Globus pallidus (tissue), 1 donor: ENCODE results near the gene SLC8A3.

Experiments used
- DNase-seq: peaks from one replicate; pipeline ENCODE4 v3.0.0-alpha.2; 2015; ENCODE audit warnings: low spot score

The SLC8A3 gene

GRCh38 chr14:70114621-70115156 lies 74.1 kb downstream of the SLC8A3 start:
- no peak for DNase-seq

- DNase-seq: no peak
Observed at GRCh38 chr14:70113211-70113610, 75.5 kb downstream of the SLC8A3 start.

- DNase-seq: peak; percentile 40
Observed at GRCh38 chr14:70108419-70108818, 80.3 kb downstream of the SLC8A3 start.

- DNase-seq: no peak
Observed at GRCh38 chr14:70107309-70107708, 81.4 kb downstream of the SLC8A3 start.

- DNase-seq: no peak
Observed at GRCh38 chr14:70100071-70100470, 88.7 kb downstream of the SLC8A3 start.

GRCh38 chr14:70098250-70098809 lies 90.4 kb downstream of the SLC8A3 start:
- DNase-seq: no peak

- DNase-seq: no peak
Observed at GRCh38 chr14:70097576-70098249, 91.0 kb downstream of the SLC8A3 start.

GRCh38 chr14:70096866-70097265 lies 91.9 kb downstream of the SLC8A3 start:
- peak; percentile 21 for DNase-seq

GRCh38 chr14:70094631-70095030 lies 94.1 kb downstream of the SLC8A3 start:
- DNase-seq: no peak

GRCh38 chr14:70094106-70094505 lies 94.6 kb downstream of the SLC8A3 start:
- no peak for DNase-seq

GRCh38 chr14:70093156-70093555 lies 95.6 kb downstream of the SLC8A3 start:
- DNase-seq: no peak

- DNase-seq: no peak
Observed at GRCh38 chr14:70087380-70087697, 101.4 kb downstream of the SLC8A3 start.

GRCh38 chr14:70086685-70087379 lies 101.9 kb downstream of the SLC8A3 start:
- DNase-seq: peak; percentile 30

- no peak for DNase-seq
Observed at GRCh38 chr14:70084226-70084625, 104.5 kb downstream of the SLC8A3 start.

GRCh38 chr14:70082394-70082793 lies 106.4 kb downstream of the SLC8A3 start:
- DNase-seq: no peak

GRCh38 chr14:70080076-70080475 lies 108.7 kb downstream of the SLC8A3 start:
- DNase-seq: no peak

GRCh38 chr14:70078329-70078728 lies 110.4 kb downstream of the SLC8A3 start:
- DNase-seq: no peak

GRCh38 chr14:70077720-70078119 lies 111.0 kb downstream of the SLC8A3 start:
- DNase-seq: no peak

GRCh38 chr14:70077005-70077404 lies 111.7 kb downstream of the SLC8A3 start:
- no peak for DNase-seq

GRCh38 chr14:70073924-70074566 lies 114.7 kb downstream of the SLC8A3 start:
- peak; percentile 58 for DNase-seq

- DNase-seq: no peak
Observed at GRCh38 chr14:70069186-70069585, 119.6 kb downstream of the SLC8A3 start.

GRCh38 chr14:70067810-70068209 lies 120.9 kb downstream of the SLC8A3 start:
- no peak for DNase-seq
